HUDEP-2 (cell line): ENCODE data around the gene AMD1.
"Not testable (repeated sequence)": the region's sequence is repeated elsewhere in the genome, so short reads cannot be mapped to it uniquely, and the experiment has no call there.

Experiments used
- DNase-seq, 76 experiments: peaks; one replicate each; lab custom pipeline; 2025; ENCODE audit not compliant: unreplicated experiment in 76 of 76; lab: John Stamatoyannopoulos, UW

The AMD1 gene

GRCh38 chr6:110873981-110874879 lies at the start of gene AMD1:
Gene AMD1, plus strand, starts transcription at chr6:110874785. Its CDS starts 321 bp downstream, at chr6:110875106.
- DNase-seq, result peak; percentile 51 to 99 (median 97)

GRCh38 chr6:110826236-110827129 lies 48.1 kb upstream of the AMD1 start:
- DNase-seq, result no peak

- DNase-seq, result no peak
Observed at GRCh38 chr6:110828396-110828795, 46.2 kb upstream of the AMD1 start.

GRCh38 chr6:110831405-110831804 lies 43.2 kb upstream of the AMD1 start:
- DNase-seq, result no peak

GRCh38 chr6:110833831-110834230 lies 40.8 kb upstream of the AMD1 start:
- no peak for DNase-seq

- not testable (repeated sequence) for DNase-seq
Observed at GRCh38 chr6:110835751-110836150, 38.8 kb upstream of the AMD1 start.

- DNase-seq, result no peak
Observed at GRCh38 chr6:110841266-110841665, 33.3 kb upstream of the AMD1 start.

- DNase-seq, result no peak
Observed at GRCh38 chr6:110849781-110850180, 24.8 kb upstream of the AMD1 start.

- DNase-seq, result no peak
Observed at GRCh38 chr6:110852773-110853172, 21.8 kb upstream of the AMD1 start.

- no peak for DNase-seq
Observed at GRCh38 chr6:110853754-110854477, 20.7 kb upstream of the AMD1 start.

- no peak for DNase-seq
Observed at GRCh38 chr6:110856296-110856695, 18.3 kb upstream of the AMD1 start.

- DNase-seq, result no peak
Observed at GRCh38 chr6:110858016-110858415, 16.6 kb upstream of the AMD1 start.

- DNase-seq, result no peak
Observed at GRCh38 chr6:110858562-110859214, 15.9 kb upstream of the AMD1 start.

- no peak for DNase-seq
Observed at GRCh38 chr6:110859335-110859792, 15.2 kb upstream of the AMD1 start.

- DNase-seq, result no peak
Observed at GRCh38 chr6:110864824-110865223, 9.8 kb upstream of the AMD1 start.

- peak in 38 of 76 experiments; percentile 40 to 88 (median 59) for DNase-seq
Observed at GRCh38 chr6:110874880-110875547, 429 bp downstream of the AMD1 start.

GRCh38 chr6:110875548-110876169 lies 1.1 kb downstream of the AMD1 start:
- peak in 58 of 76 experiments; percentile 19 to 84 (median 58) for DNase-seq

- peak in 74 of 76 experiments; percentile 19 to 89 (median 77) for DNase-seq
Observed at GRCh38 chr6:110876170-110876773, 1.7 kb downstream of the AMD1 start.
